ENCODE data around the gene B9D2.

DNA sequence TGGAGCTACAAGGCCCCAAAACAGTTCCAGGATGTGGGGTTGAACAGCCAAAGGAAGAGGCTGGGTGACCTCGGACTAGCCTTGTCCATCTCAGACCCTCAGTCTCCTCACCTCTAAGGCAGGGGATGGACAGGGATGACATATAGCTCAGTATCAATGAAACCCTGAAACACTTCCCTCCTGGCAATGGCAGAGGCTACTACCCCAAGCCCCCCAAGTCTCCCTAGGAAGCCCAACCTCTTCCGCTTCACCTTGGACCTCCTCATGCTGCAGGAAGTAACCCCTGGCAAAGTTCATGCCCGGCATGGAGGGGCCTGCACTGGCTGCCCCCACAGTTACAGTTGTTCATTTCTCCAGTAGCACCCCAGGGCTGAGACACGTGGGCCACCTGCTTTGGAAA lies 43.4 kb downstream of the B9D2 start:
- TF ChIP-seq CTCF (IDR thresholded peaks at IDR 0.05; ENCODE audit: insufficient read depth, low read depth, low read length) (no peak), EZH2 (IDR thresholded peaks at IDR 0.05; ENCODE audit: insufficient read depth, low read length) (no peak)
